Coronary artery (tissue), 2 donors: Measurements from ENCODE around the gene TPPP.

Experiments
- DNase-seq: peaks from one replicate; pipeline ENCODE4 v3.0.0-alpha.2; 2017; ENCODE audit warnings: low spot score
- H3K27ac ChIP-seq, 2 donors: fragments of 200-600 bp; sonication (generic); one replicate each; pipeline ENCODE4 v1.5.1; 2016 to 2019
- H3K4me3 ChIP-seq: fragments of 200-600 bp; sonication (generic); 2 replicates; pipeline ENCODE4 v1.5.1; 2016; ENCODE audit warnings: mild to moderate bottlenecking, moderate library complexity
- CTCF ChIP-seq: fragments of 200-600 bp; sonication (generic); IDR thresholded peaks from one replicate; pipeline ENCODE4 v1.5.1; 2019; ENCODE audit warnings: antibody characterized with exemption

Gene TPPP

GRCh38 chr5:658103-658502 is 35.0 kb downstream of the TPPP start:
- DNase-seq = no peak
- Histone ChIP-seq H3K27ac (no peak overlapping the region), H3K4me3 (no peak overlapping the region)
- TF ChIP-seq CTCF = no peak

GRCh38 chr5:657570-657969 is 35.6 kb downstream of the TPPP start:
- Histone ChIP-seq H3K4me3 (no peak overlapping the region), H3K27ac (no peak overlapping the region)
- DNase-seq = no peak
- TF ChIP-seq CTCF = no peak

GRCh38 chr5:655406-655805 is 37.7 kb downstream of the TPPP start:
- no peak overlapping the region for H3K4me3 ChIP-seq
- no peak for TF ChIP-seq CTCF
- no peak for DNase-seq
- H3K27ac ChIP-seq = no peak overlapping the region

- no peak for TF ChIP-seq CTCF
- no peak for DNase-seq
- Histone ChIP-seq H3K4me3 (no peak overlapping the region), H3K27ac (no peak overlapping the region)
These were observed 38.9 kb downstream of the TPPP start for GRCh38 chr5:654071-654778.

- no peak for DNase-seq
- TF ChIP-seq CTCF = no peak
- no peak overlapping the region for H3K27ac ChIP-seq
- H3K4me3 ChIP-seq = no peak overlapping the region
These were observed 40.3 kb downstream of the TPPP start for GRCh38 chr5:652773-653350.

- Histone ChIP-seq H3K4me3 (no peak overlapping the region), H3K27ac (no peak overlapping the region)
- TF ChIP-seq CTCF = no peak
- no peak for DNase-seq
These were observed 41.1 kb downstream of the TPPP start for GRCh38 chr5:652023-652515.
